Esophagus squamous epithelium (tissue), 4 donors: Measurements from ENCODE around the gene CALM1.

Source experiments
- CTCF ChIP-seq, 6 experiments: fragments of 450-650 bp in 4 of 6; fragments of 200-600 bp in 2 of 6; sonication (generic) in 2 of 6; IDR thresholded peaks; one replicate each; pipeline ENCODE4 v1.5.1; 2016 to 2019; ENCODE audit warnings: antibody characterized with exemption in 6 of 6, mild to moderate bottlenecking in 4 of 6, moderate library complexity in 4 of 6
- POLR2A ChIP-seq, 4 donors: fragments of 450-650 bp; IDR thresholded peaks; one replicate each; pipeline ENCODE4 v1.6.1; 2017; ENCODE audit warnings: antibody characterized with exemption in 4 of 4, mild to moderate bottlenecking in 4 of 4, moderate library complexity in 3 of 4

- TF ChIP-seq CTCF (IDR thresholded peaks at IDR 0.05): no peak
- TF ChIP-seq POLR2A (IDR thresholded peaks at IDR 0.05): no peak
Observed at GRCh38 chr14:90447720-90448497, 51.1 kb downstream of the CALM1 start.
